Glomerular visceral epithelial cell (primary cell): ENCODE results near the gene MED7.

Experiments used
- DNase-seq: peaks from one replicate; pipeline ENCODE4 v3.0.0-alpha.2; 2016; ENCODE audit errors: extremely low spot score

Gene MED7

DNA sequence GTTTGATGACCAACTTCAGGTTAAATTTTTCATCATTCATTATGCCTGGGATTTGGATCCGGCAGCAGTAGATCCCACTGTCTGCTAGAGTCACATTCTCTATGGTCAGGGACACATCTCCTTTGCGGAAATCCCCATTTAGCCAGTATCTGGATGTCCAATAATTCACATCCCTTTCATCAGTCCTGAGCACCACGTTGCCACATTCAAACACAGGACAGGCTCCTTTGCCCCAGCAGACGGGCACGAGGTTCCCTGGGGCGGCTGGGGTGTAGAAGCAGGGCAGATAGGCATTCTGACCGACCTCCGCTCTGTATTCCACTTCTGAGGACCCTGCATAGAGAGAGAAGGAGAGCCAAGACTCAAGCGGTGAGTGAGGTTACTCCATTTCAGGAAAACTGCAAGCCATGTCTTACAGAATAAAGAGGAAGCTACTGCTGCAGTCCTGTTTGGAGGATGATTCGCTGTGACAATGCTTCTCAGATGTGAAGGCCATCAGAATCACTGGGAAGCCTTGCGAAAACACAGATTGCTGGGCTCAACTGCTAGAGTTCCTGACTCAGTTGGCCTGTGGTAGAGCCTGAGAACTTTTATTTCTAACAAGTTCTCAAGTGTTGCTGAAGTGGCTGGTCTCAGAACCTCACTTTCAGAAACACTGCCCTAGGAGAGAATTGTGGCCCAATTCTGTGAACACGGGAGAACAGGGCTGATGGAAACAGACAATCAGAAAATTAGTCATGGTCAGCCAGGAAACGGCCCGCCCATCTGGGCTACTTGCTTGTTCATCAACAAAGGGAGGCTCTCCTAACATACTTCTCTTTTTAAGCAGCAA lies 35.8 kb downstream of the MED7 start:
- peak; percentile 63 for DNase-seq

DNA sequence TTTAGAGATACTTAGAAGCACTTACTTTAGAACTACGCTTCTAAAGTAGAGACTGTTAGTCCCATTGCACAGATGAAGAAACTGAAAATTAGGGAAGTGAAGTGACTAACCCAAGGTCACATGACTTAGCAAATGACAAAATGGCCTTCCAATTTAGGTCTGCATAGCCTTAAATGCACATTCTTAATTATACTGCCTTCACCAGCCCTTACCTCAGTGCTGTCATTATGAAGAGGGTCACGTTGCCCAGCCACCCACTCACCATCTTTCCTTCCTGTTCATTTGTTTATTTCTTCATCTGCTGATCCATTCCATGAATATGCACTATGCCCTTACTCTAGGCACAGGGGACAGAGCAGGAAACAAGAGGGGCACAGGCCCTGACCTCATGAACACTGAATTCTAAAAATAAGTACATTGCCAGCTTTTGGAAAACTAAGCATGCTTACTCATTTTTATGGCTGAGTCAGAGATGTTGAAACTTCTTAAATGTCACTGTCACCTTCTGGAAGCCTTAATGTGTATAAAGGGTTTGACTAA lies 42.5 kb downstream of the MED7 start:
- peak; percentile 29 for DNase-seq

DNA sequence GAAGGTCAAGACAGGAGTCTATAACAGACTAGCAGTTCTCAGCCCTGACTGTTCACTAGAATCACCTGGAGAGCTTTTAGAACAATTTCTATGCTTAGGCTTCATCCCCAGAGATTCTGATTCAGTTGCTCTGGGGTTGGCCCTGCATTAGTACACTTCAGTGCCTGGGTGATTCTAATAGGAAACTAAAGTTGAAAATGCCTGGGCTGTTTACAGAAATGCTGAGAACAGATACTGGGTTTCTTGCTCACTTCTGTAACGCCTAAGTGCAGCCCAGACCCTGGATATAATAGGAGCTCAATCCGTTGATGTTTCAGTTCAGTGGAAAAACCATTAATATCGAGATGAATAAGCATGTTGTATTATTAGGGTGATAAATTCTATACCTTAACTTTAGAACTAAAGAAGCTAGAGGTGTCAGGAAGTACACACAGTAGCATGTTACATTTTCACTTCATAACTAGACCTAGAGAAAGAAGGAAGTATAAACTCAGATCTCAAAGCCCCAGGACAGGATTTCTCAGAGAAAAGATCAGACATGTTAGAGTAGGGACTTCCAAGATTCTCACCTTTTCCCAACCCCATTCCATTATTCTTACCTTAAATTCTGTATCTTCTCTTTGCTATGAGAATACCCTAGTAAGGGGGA lies 54.2 kb downstream of the MED7 start:
- DNase-seq, result no peak
